HFFc6 (cell line): ENCODE data around the gene MIA2. TPM values are rescaled to one million over a fixed set of nuclear protein-coding genes. Genes with fewer than 3 reads are reported as not detected.

Experiments used
- DNase-seq: peaks from one replicate; pipeline ENCODE4 v3.0.0-alpha.2; 2018
- H3K27ac Mint-ChIP-seq: 2 replicates; pipeline ENCODE4 v1.8.0; 2020; ENCODE audit warnings: mild to moderate bottlenecking, mixed read lengths
- H3K27me3 Mint-ChIP-seq: 2 replicates; pipeline ENCODE4 v1.8.0; 2021; ENCODE audit warnings: mild to moderate bottlenecking, moderate library complexity, mixed read lengths; ENCODE audit not compliant: insufficient read depth
- H3K36me3 Mint-ChIP-seq: 2 replicates; pipeline ENCODE4 v1.8.0; 2021; ENCODE audit warnings: low read depth, mixed read lengths
- H3K4me1 Mint-ChIP-seq: 2 replicates; pipeline ENCODE4 v1.8.0; 2020; ENCODE audit warnings: low read depth, mixed read lengths
- H3K4me3 Mint-ChIP-seq: 2 replicates; pipeline ENCODE4 v1.8.0; 2020; ENCODE audit warnings: mild to moderate bottlenecking, moderate library complexity, mixed read lengths
- H3K9me3 Mint-ChIP-seq: 2 replicates; pipeline ENCODE4 v1.8.0; 2020; ENCODE audit warnings: mild to moderate bottlenecking, mixed read lengths
- CTCF ChIP-seq: fragments of 200-600 bp; sonication (generic); IDR thresholded peaks from 2 replicates; pipeline ENCODE4 v1.5.0; 2021; ENCODE audit warnings: antibody characterized with exemption, mild to moderate bottlenecking
- total RNA-seq, 6 experiments: library from RNA; stranded (reverse); fragmentation: NEBNext Ultra II Directional; extraction: Animal tissue kit (Norgen Biotek cat#: 25700); gene quantifications; 2 replicates in 1 of 6; 3 replicates in 5 of 6; pipeline ENCODE4 v1.2.3, GENCODE V29; 2021

Gene MIA2
- total RNA-seq, 6 experiments from 2014 or later, result 11.5 to 16.3 (median 13.0) TPM

- peaks cover 17% of the 10 kb centered on the region for H3K9me3 Mint-ChIP-seq
- H3K27ac Mint-ChIP-seq, result peak overlapping the region; percentile 96
- H3K4me1 Mint-ChIP-seq, result peaks cover 44% of the 10 kb centered on the region
- H3K27me3 Mint-ChIP-seq, result no peaks in the 10 kb centered on the region; the same call in none of the 2 replicates
- TF ChIP-seq CTCF, result no peak
- peak; percentile 3 for DNase-seq
- H3K36me3 Mint-ChIP-seq, result peaks cover 6% of the 10 kb centered on the region
- peak overlapping the region; percentile 84 for H3K4me3 Mint-ChIP-seq
These were observed 32.2 kb downstream of the MIA2 start for GRCh38 chr14:39265806-39266524.

GRCh38 chr14:39266525-39266870 is 32.8 kb downstream of the MIA2 start:
- Mint-ChIP-seq H3K4me1 (peaks cover 44% of the 10 kb centered on the region), H3K27ac (peak overlapping the region; percentile 96), H3K27me3 (no peaks in the 10 kb centered on the region; the same call in none of the 2 replicates), H3K4me3 (peak overlapping the region; percentile 84), H3K9me3 (peaks cover 16% of the 10 kb centered on the region), H3K36me3 (peaks cover 6% of the 10 kb centered on the region)
- DNase-seq, result peak; percentile 18
- TF ChIP-seq CTCF, result no peak

DNA sequence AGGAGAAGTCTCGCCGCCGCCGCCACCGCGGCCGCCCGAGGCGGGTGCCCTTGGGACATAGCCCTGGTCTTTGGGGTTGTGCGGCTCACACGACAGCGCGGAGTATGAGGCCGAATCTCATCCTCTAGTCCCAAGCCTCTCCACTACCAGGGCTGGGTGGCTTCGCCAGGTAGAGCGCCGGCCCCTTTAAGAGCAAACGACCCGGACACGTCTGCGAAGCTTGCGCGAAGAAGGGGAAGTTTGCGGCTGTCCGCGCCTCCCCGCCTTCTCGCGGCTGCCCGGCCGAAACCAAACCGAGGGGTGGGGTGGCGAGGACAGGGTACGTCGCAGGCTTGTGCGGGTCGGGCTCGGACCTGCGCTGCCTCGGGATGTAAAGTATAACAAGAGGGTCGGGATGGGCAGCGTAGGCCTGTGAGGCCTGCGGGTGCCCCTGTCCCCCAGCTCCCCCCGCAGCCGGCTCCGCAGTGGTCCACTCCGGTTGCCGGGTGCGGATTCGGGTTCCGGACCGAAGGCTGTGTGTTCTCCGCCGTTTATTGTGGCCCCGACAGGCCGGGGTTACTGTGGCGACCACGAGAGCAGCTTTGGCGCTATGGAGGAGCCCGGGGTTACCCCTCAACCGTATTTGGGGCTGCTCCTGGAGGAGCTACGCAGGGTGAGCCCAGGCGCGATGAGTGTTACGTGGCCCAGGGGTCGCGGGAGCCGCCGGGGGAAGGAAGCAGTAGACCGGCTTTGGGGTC is 33.3 kb downstream of the MIA2 start:
- H3K36me3 Mint-ChIP-seq, result peaks cover 4% of the 10 kb centered on the region
- H3K27me3 Mint-ChIP-seq, result no peaks in the 10 kb centered on the region; the same call in none of the 2 replicates
- H3K27ac Mint-ChIP-seq, result peak overlapping the region; percentile 96
- peak; percentile 64 for DNase-seq
- TF ChIP-seq CTCF, result no peak
- peaks cover 10% of the 10 kb centered on the region for H3K9me3 Mint-ChIP-seq
- H3K4me1 Mint-ChIP-seq, result peaks cover 44% of the 10 kb centered on the region
- H3K4me3 Mint-ChIP-seq, result peak overlapping the region; percentile 84

DNA sequence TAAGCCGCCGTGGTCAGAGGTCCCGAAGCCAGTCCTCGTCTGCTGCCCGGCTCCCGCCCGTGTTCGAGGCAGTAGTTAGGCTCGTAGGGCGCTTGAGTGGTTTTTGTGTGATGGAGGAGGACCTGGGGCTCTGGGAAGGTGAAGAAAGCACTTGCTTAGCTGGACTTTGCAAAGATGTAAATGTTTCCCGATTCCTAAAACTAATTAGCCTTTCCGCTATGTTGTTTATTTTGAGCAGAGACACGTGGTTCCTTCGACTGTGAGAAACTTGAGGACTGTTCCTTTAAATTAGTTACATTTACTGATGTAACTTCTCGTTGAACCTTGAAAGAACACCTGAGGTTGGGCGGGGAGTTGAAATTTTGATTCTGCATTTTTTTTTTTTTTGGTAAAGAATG is 33.9 kb downstream of the MIA2 start:
- no peaks in the 10 kb centered on the region; the same call in none of the 2 replicates for H3K27me3 Mint-ChIP-seq
- DNase-seq, result peak; percentile 12
- H3K36me3 Mint-ChIP-seq, result peaks cover under 1% of the 10 kb centered on the region; the same call in 1 of the 2 replicates
- no peak for TF ChIP-seq CTCF
- H3K4me1 Mint-ChIP-seq, result peaks cover 44% of the 10 kb centered on the region
- peak overlapping the region; percentile 84 for H3K4me3 Mint-ChIP-seq
- H3K27ac Mint-ChIP-seq, result peak overlapping the region; percentile 96
- peaks cover 4% of the 10 kb centered on the region; the same call in 1 of the 2 replicates for H3K9me3 Mint-ChIP-seq

- H3K4me3 Mint-ChIP-seq, result peak overlapping the region; percentile 84
- TF ChIP-seq CTCF, result no peak
- no peak for DNase-seq
- H3K4me1 Mint-ChIP-seq, result peaks cover 44% of the 10 kb centered on the region
- no peaks in the 10 kb centered on the region; the same call in none of the 2 replicates for H3K27me3 Mint-ChIP-seq
- H3K36me3 Mint-ChIP-seq, result peaks cover 8% of the 10 kb centered on the region
- peak overlapping the region; percentile 96; the same call in 1 of the 2 replicates for H3K27ac Mint-ChIP-seq
- H3K9me3 Mint-ChIP-seq, result peaks cover 7% of the 10 kb centered on the region; the same call in 1 of the 2 replicates
These were observed 34.7 kb downstream of the MIA2 start for GRCh38 chr14:39268393-39268792.
